Neutrophil (primary cell): ENCODE data around the gene SEPTIN12.

ENCODE experiments used
- H3K27ac ChIP-seq: fragments of 200-600 bp; sonication (generic); 2 replicates; pipeline ENCODE4 v1.5.1; 2016; ENCODE audit warnings: mild to moderate bottlenecking, moderate library complexity
- H3K27me3 ChIP-seq: fragments of 200-600 bp; sonication (generic); 2 replicates; pipeline ENCODE4 v1.6.0; 2016; ENCODE audit warnings: mild to moderate bottlenecking
- H3K36me3 ChIP-seq: fragments of 200-600 bp; sonication (generic); 2 replicates; pipeline ENCODE4 v1.5.1; 2017
- H3K4me1 ChIP-seq, 2 experiments: fragments of 200-600 bp in 1 of 2; sonication (generic) in 1 of 2; 1 replicate in 1 of 2; 2 replicates in 1 of 2; pipeline versions ENCODE4 v1.5.1 to v1.6.1; 2013 to 2016; ENCODE audit warnings: low read depth in 1 of 2, low read length in 1 of 2, mild to moderate bottlenecking in 1 of 2, moderate library complexity in 1 of 2; ENCODE audit not compliant: control insufficient read depth in 1 of 2, insufficient read depth in 1 of 2
- H3K4me3 ChIP-seq, 2 experiments: fragments of 200-600 bp in 1 of 2; sonication (generic) in 1 of 2; 1 replicate in 1 of 2; 2 replicates in 1 of 2; pipeline ENCODE4 v1.5.1; 2013 to 2016; ENCODE audit warnings: low read depth in 1 of 2, low read length in 1 of 2, mild to moderate bottlenecking in 1 of 2, moderate library complexity in 1 of 2
- H3K9me3 ChIP-seq: fragments of 200-600 bp; sonication (generic); 2 replicates; pipeline ENCODE4 v1.5.1; 2016
- CTCF ChIP-seq: fragments of 200-600 bp; sonication (generic); IDR thresholded peaks from 2 replicates; pipeline ENCODE4 v1.5.1; 2016; ENCODE audit warnings: antibody characterized with exemption

The SEPTIN12 gene

GRCh38 chr16:4830408-4830807 is 42.3 kb upstream of the SEPTIN12 start:
- TF ChIP-seq CTCF, result no peak
- no peaks in the 10 kb centered on the region for H3K9me3 ChIP-seq
- H3K4me3 ChIP-seq, result no peak overlapping the region
- no peak overlapping the region for H3K27ac ChIP-seq
- H3K4me1 ChIP-seq, result no peaks in the 10 kb centered on the region
- no peaks in the 10 kb centered on the region for H3K27me3 ChIP-seq
- H3K36me3 ChIP-seq, result peaks cover 95% of the 10 kb centered on the region

GRCh38 chr16:4828567-4829321 is 40.6 kb upstream of the SEPTIN12 start:
- Histone ChIP-seq H3K9me3 (no peaks in the 10 kb centered on the region), H3K4me3 (no peak overlapping the region), H3K27ac (no peak overlapping the region), H3K4me1 (no peaks in the 10 kb centered on the region), H3K27me3 (no peaks in the 10 kb centered on the region), H3K36me3 (peaks cover 98% of the 10 kb centered on the region)
- no peak for TF ChIP-seq CTCF

- Histone ChIP-seq H3K9me3 (no peaks in the 10 kb centered on the region), H3K36me3 (peaks cover 99% of the 10 kb centered on the region), H3K4me3 (no peak overlapping the region), H3K27ac (no peak overlapping the region), H3K27me3 (no peaks in the 10 kb centered on the region), H3K4me1 (no peaks in the 10 kb centered on the region)
- no peak for TF ChIP-seq CTCF
Observed at GRCh38 chr16:4826980-4827379, 38.8 kb upstream of the SEPTIN12 start.

- peaks cover 99% of the 10 kb centered on the region for H3K36me3 ChIP-seq
Observed at GRCh38 chr16:4826526-4826925, 38.4 kb upstream of the SEPTIN12 start.

GRCh38 chr16:4825196-4825595 is 37.1 kb upstream of the SEPTIN12 start:
- Histone ChIP-seq H3K4me1 (no peaks in the 10 kb centered on the region), H3K27me3 (no peaks in the 10 kb centered on the region), H3K4me3 (no peak overlapping the region), H3K27ac (no peak overlapping the region), H3K36me3 (peaks cover 99% of the 10 kb centered on the region), H3K9me3 (no peaks in the 10 kb centered on the region)
- no peak for TF ChIP-seq CTCF

More at GRCh38 chr16:4826526-4826925, 38.4 kb upstream of the SEPTIN12 start:
- TF ChIP-seq CTCF, result no peak
- no peaks in the 10 kb centered on the region for H3K27me3 ChIP-seq
- H3K4me1 ChIP-seq, result no peaks in the 10 kb centered on the region
- no peak overlapping the region for H3K4me3 ChIP-seq
- no peak overlapping the region for H3K27ac ChIP-seq
- no peaks in the 10 kb centered on the region for H3K9me3 ChIP-seq
